ENCODE results near the gene PRKN. TPM values are rescaled to one million over a fixed set of nuclear protein-coding genes. Genes with fewer than 3 reads are reported as not detected.

Gene PRKN
- total and polyA plus RNA-seq, 2 experiments from 2014 or later, result 1.2 to 2.3 TPM

DNA sequence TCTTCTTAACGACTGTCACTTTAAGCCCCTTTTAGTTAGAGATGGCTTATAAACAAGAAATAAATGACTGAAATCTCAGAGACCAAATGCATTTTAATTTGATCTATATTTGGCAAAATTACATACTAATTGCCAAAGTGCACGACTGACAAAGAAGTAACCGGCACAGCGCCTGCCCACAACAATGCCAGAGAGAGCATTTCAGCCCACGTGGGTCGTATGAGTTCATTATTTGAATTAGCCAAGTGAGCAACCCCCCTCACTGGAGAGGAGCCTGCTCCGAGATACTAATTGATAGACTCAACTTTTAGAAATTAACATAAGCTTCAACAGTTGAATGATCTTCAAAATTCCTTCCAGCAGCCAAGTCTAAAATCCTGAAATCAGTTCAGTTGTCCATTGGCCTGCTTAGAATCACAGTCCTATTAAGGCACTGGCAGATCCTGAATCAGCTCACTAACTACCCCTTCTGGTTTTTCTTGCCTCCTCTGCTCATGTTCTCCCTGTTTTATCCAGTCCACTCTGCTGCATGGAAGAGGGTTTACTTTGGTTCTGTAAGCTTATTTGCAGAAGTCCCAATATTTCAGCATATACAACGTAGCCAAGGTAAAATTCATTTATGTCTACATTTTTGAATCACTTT, 934.6 kb downstream of the PRKN start:
- in situ Hi-C loops (cut with MboI), result no loop called here
- no peaks in the 10 kb centered on the region for H3K27me3 ChIP-seq (replicated peaks; ENCODE audit: insufficient read depth)
- H4K20me1 ChIP-seq (ENCODE audit: insufficient read depth), result no peaks in the 10 kb centered on the region
- H3K79me2 ChIP-seq (ENCODE audit: insufficient read depth), result no peaks in the 10 kb centered on the region
- no peaks in the 10 kb centered on the region for H3F3A ChIP-seq (ENCODE audit: insufficient read depth)
- H3K9me3 ChIP-seq (ENCODE audit: low read depth), result no peaks in the 10 kb centered on the region
- H3K4me2 ChIP-seq (ENCODE audit: unreplicated experiment), result no peak overlapping the region
- TF ChIP-seq EZH2phosphoT487 (IDR thresholded peaks at IDR 0.05; ENCODE audit: insufficient read depth, low read depth), result no peak
- no peak for TF ChIP-seq EZH2 (IDR thresholded peaks at IDR 0.05; ENCODE audit: insufficient read depth, poor library complexity, severe bottlenecking)
- no peaks in the 10 kb centered on the region for H3K4me1 ChIP-seq (ENCODE audit: insufficient read depth)
- H3K4me3 ChIP-seq, result no peak overlapping the region
- H3K9me2 ChIP-seq (ENCODE audit: insufficient read depth), result no peaks in the 10 kb centered on the region
- no peak overlapping the region for H2AFZ ChIP-seq
- WGBS, 2 experiments (ENCODE audit: low coverage in 1 of 2, low lambda C conversion rate in 2 of 2, missing lambda C conversion rate in 2 of 2), result 27 to 33% methylated on average over 8 of the region's 8 CpGs
- no peak for DNase-seq
- no peaks in the 10 kb centered on the region for H3K36me3 ChIP-seq (ENCODE audit: low read depth)
- H3K9ac ChIP-seq, result no peak overlapping the region
- H3K27ac ChIP-seq, result no peak overlapping the region

DNA sequence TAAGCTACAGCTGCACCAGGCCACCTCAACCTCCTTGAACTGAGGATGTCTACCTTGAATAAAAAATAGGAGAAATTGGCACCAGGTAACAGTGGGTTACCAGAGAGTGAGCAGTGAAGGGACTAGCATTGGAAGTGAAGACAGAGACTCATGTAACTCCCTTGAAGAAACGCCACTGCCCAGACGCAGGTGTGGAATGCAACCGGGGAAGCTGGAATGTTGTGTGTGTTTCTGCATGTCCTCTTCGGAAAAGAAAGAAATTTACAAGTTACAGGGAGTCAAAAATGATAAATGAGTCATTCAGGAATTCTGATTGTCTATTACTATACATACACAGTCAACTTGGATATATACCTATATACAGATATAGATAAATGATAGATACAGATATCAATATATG, 939.0 kb downstream of the PRKN start:
- H3K9me2 ChIP-seq (ENCODE audit: insufficient read depth), result no peaks in the 10 kb centered on the region
- H3K27ac ChIP-seq, result no peak overlapping the region
- no peak for TF ChIP-seq EZH2 (IDR thresholded peaks at IDR 0.05; ENCODE audit: insufficient read depth, poor library complexity, severe bottlenecking)
- no peak for TF ChIP-seq EZH2phosphoT487 (IDR thresholded peaks at IDR 0.05; ENCODE audit: insufficient read depth, low read depth)
- 63 to 67% methylated on average over 4 of the region's 4 CpGs for WGBS, 2 experiments (ENCODE audit: low coverage in 1 of 2, low lambda C conversion rate in 2 of 2, missing lambda C conversion rate in 2 of 2)
- in situ Hi-C loops (cut with MboI), result no loop called here
- no peaks in the 10 kb centered on the region for H4K20me1 ChIP-seq (ENCODE audit: insufficient read depth)
- H2AFZ ChIP-seq, result no peak overlapping the region
- H3K4me2 ChIP-seq (ENCODE audit: unreplicated experiment), result no peak overlapping the region
- no peak overlapping the region for H3K9ac ChIP-seq
- H3K27me3 ChIP-seq (replicated peaks; ENCODE audit: insufficient read depth), result no peaks in the 10 kb centered on the region
- H3K36me3 ChIP-seq (ENCODE audit: low read depth), result no peaks in the 10 kb centered on the region
- H3K9me3 ChIP-seq (ENCODE audit: low read depth), result no peaks in the 10 kb centered on the region
- no peaks in the 10 kb centered on the region for H3K4me1 ChIP-seq (ENCODE audit: insufficient read depth)
- no peaks in the 10 kb centered on the region for H3K79me2 ChIP-seq (ENCODE audit: insufficient read depth)
- no peak for DNase-seq
- H3F3A ChIP-seq (ENCODE audit: insufficient read depth), result no peaks in the 10 kb centered on the region
- H3K4me3 ChIP-seq, result no peak overlapping the region

- Histone ChIP-seq H3K9me3 (ENCODE audit: low read depth) (no peaks in the 10 kb centered on the region), H3K27ac (no peak overlapping the region), H3F3A (ENCODE audit: insufficient read depth) (no peaks in the 10 kb centered on the region), H3K27me3 (replicated peaks; ENCODE audit: insufficient read depth) (no peaks in the 10 kb centered on the region), H3K4me2 (ENCODE audit: unreplicated experiment) (no peak overlapping the region), H3K36me3 (ENCODE audit: low read depth) (no peaks in the 10 kb centered on the region), H3K79me2 (ENCODE audit: insufficient read depth) (no peaks in the 10 kb centered on the region), H4K20me1 (ENCODE audit: insufficient read depth) (no peaks in the 10 kb centered on the region), H3K9ac (no peak overlapping the region), H3K4me1 (ENCODE audit: insufficient read depth) (no peaks in the 10 kb centered on the region), H2AFZ (no peak overlapping the region), H3K4me3 (no peak overlapping the region), H3K9me2 (ENCODE audit: insufficient read depth) (no peaks in the 10 kb centered on the region)
- no peak for DNase-seq
- WGBS, 2 experiments (ENCODE audit: low coverage in 1 of 2, low lambda C conversion rate in 2 of 2, missing lambda C conversion rate in 2 of 2), result 62 to 72% methylated on average over 7 of the region's 7 CpGs
- in situ Hi-C loops (cut with MboI), result no loop called here
- TF ChIP-seq EZH2phosphoT487 (IDR thresholded peaks at IDR 0.05; ENCODE audit: insufficient read depth, low read depth) (no peak), EZH2 (IDR thresholded peaks at IDR 0.05; ENCODE audit: insufficient read depth, poor library complexity, severe bottlenecking) (no peak)
Observed at GRCh38 chr6:161772176-161772575, 955.4 kb downstream of the PRKN start.

- no peaks in the 10 kb centered on the region for H3K9me3 ChIP-seq (ENCODE audit: low read depth)
- DNase-seq, result no peak
- H3K27ac ChIP-seq, result no peak overlapping the region
- H3K36me3 ChIP-seq (ENCODE audit: low read depth), result no peaks in the 10 kb centered on the region
- no peak overlapping the region for H3K4me2 ChIP-seq (ENCODE audit: unreplicated experiment)
- no peaks in the 10 kb centered on the region for H4K20me1 ChIP-seq (ENCODE audit: insufficient read depth)
- no peaks in the 10 kb centered on the region for H3K79me2 ChIP-seq (ENCODE audit: insufficient read depth)
- H2AFZ ChIP-seq, result no peak overlapping the region
- TF ChIP-seq EZH2phosphoT487 (IDR thresholded peaks at IDR 0.05; ENCODE audit: insufficient read depth, low read depth) (no peak), EZH2 (IDR thresholded peaks at IDR 0.05; ENCODE audit: insufficient read depth, poor library complexity, severe bottlenecking) (no peak)
- H3K27me3 ChIP-seq (replicated peaks; ENCODE audit: insufficient read depth), result no peaks in the 10 kb centered on the region
- no peak overlapping the region for H3K4me3 ChIP-seq
- in situ Hi-C loops (cut with MboI), result no loop called here
- H3K9me2 ChIP-seq (ENCODE audit: insufficient read depth), result no peaks in the 10 kb centered on the region
- no peaks in the 10 kb centered on the region for H3F3A ChIP-seq (ENCODE audit: insufficient read depth)
- H3K4me1 ChIP-seq (ENCODE audit: insufficient read depth), result no peaks in the 10 kb centered on the region
- 60 to 73% methylated on average over 6 of the region's 6 CpGs for WGBS, 2 experiments (ENCODE audit: low coverage in 1 of 2, low lambda C conversion rate in 2 of 2, missing lambda C conversion rate in 2 of 2)
- no peak overlapping the region for H3K9ac ChIP-seq
Observed at GRCh38 chr6:161761966-161762365, 965.6 kb downstream of the PRKN start.
